WERI-Rb-1 (cell line): Measurements from ENCODE around the gene CA11.

ENCODE experiments used
- DNase-seq: peaks from one replicate; pipeline ENCODE4 v3.0.0-alpha.2; 2020
- H3K27ac ChIP-seq: fragments of 250-450 bp; sonication (Bioruptor Pico); 2 replicates; pipeline ENCODE4 v1.5.1; 2020; ENCODE audit warnings: mild to moderate bottlenecking, moderate library complexity
- H3K27me3 ChIP-seq: fragments of 250-450 bp; sonication (Bioruptor Pico); 2 replicates; pipeline ENCODE4 v1.5.1; 2021; ENCODE audit warnings: mild to moderate bottlenecking, low read depth, moderate library complexity; ENCODE audit not compliant: insufficient read depth, severe bottlenecking
- H3K36me3 ChIP-seq: fragments of 250-450 bp; sonication (Bioruptor Pico); 2 replicates; pipeline ENCODE4 v1.5.1; 2020; ENCODE audit warnings: mild to moderate bottlenecking, moderate library complexity
- H3K4me3 ChIP-seq: 2 replicates; pipeline ENCODE4 v1.5.1; 2011; ENCODE audit warnings: low read depth, mild to moderate bottlenecking, control low read depth, low read length
- H3K9me3 ChIP-seq: fragments of 250-450 bp; sonication (Bioruptor Pico); 2 replicates; pipeline ENCODE4 v1.5.1; 2021; ENCODE audit warnings: mild to moderate bottlenecking, moderate library complexity; ENCODE audit not compliant: severe bottlenecking
- TF ChIP-seq, protein P1 (sequence below): IDR thresholded peaks from 2 replicates; pipeline ENCODE4 v1.5.1; 2011; ENCODE audit warnings: low read depth, mild to moderate bottlenecking, control low read depth, inconsistent platforms, low read length

CA11 gene

GRCh38 chr19:48596237-48596636, 49.8 kb downstream of the CA11 start:
- Histone ChIP-seq H3K4me3 (no peak overlapping the region), H3K9me3 (no peaks in the 10 kb centered on the region), H3K27ac (no peak overlapping the region), H3K27me3 (no peaks in the 10 kb centered on the region), H3K36me3 (no peaks in the 10 kb centered on the region)
- no peak for DNase-seq
- TF ChIP-seq, protein P1, sequence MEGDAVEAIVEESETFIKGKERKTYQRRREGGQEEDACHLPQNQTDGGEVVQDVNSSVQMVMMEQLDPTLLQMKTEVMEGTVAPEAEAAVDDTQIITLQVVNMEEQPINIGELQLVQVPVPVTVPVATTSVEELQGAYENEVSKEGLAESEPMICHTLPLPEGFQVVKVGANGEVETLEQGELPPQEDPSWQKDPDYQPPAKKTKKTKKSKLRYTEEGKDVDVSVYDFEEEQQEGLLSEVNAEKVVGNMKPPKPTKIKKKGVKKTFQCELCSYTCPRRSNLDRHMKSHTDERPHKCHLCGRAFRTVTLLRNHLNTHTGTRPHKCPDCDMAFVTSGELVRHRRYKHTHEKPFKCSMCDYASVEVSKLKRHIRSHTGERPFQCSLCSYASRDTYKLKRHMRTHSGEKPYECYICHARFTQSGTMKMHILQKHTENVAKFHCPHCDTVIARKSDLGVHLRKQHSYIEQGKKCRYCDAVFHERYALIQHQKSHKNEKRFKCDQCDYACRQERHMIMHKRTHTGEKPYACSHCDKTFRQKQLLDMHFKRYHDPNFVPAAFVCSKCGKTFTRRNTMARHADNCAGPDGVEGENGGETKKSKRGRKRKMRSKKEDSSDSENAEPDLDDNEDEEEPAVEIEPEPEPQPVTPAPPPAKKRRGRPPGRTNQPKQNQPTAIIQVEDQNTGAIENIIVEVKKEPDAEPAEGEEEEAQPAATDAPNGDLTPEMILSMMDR, result no peak

GRCh38 chr19:48595833-48596232, 50.2 kb downstream of the CA11 start:
- H3K9me3 ChIP-seq, result no peaks in the 10 kb centered on the region
- TF ChIP-seq, protein P1, result no peak
- H3K4me3 ChIP-seq, result no peak overlapping the region
- H3K27ac ChIP-seq, result no peak overlapping the region
- DNase-seq, result no peak
- H3K36me3 ChIP-seq, result no peaks in the 10 kb centered on the region
- H3K27me3 ChIP-seq, result no peaks in the 10 kb centered on the region

GRCh38 chr19:48595171-48595570, 50.8 kb downstream of the CA11 start:
- H3K9me3 ChIP-seq, result no peaks in the 10 kb centered on the region
- no peak overlapping the region for H3K27ac ChIP-seq
- no peaks in the 10 kb centered on the region for H3K27me3 ChIP-seq
- H3K4me3 ChIP-seq, result no peak overlapping the region
- no peaks in the 10 kb centered on the region for H3K36me3 ChIP-seq
- TF ChIP-seq, protein P1, result no peak
- DNase-seq, result no peak

DNA sequence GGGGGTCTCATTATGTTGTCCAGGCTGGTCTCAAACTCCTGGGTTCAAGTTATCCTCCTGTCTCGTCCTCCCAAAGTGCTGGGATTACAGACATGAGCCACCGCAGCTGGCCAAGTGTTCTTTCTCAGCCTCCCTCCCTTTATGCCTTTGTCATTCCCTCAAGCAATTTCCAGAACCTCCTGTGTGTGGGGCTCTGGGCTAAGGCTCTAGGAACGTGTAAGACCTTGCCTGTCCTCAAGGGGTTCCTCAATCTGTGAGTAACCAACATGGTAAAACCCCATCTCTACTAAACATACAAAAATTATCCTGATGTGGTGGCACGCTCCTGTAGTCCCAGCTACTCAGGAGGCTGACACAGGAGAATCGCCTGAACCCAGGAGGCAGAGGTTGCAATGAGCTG, 55.0 kb downstream of the CA11 start:
- no peaks in the 10 kb centered on the region for H3K36me3 ChIP-seq
- no peak overlapping the region for H3K27ac ChIP-seq
- no peak for DNase-seq
- no peaks in the 10 kb centered on the region for H3K9me3 ChIP-seq
- no peak overlapping the region for H3K4me3 ChIP-seq
- H3K27me3 ChIP-seq, result no peaks in the 10 kb centered on the region
- TF ChIP-seq, protein P1, result no peak

DNA sequence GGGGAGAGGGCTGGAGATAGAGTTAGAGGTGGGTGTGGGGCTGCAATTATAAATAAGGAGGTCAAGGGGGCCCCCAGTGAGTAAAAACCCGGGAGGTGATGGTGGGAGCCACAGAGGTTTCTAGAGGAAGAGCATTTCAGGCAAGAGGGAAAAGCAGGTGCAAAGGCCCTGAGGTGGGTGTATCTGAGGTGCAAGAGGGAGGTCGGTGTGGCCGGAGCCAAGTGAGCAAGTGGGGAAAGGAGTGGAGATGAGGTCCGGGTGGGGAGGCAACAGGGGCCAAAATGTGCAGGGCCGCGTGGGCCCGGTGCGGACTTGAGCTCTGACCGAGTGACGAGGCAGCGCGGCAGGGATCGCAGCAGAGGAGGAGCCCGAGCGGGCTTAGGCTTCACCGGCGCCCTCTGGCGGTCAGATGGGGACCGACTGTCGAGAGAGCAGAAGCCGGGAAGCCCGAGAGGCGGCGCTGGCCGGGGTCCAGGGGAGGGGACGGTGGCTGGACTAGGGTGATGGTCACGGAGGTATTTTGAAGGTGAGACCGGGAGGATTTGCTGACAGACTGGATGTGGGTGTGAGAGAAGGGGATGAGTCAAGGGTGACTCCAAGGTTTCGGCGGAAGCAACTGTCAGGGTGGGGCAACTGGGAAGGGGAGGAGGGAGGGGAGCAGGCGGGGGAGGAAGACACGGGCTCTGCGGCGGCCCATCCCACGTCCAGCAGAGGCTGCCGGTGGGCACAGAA, 57.2 kb downstream of the CA11 start:
- Histone ChIP-seq H3K4me3 (peak overlapping the region; percentile 39), H3K36me3 (no peaks in the 10 kb centered on the region), H3K9me3 (no peaks in the 10 kb centered on the region), H3K27me3 (no peaks in the 10 kb centered on the region), H3K27ac (no peak overlapping the region)
- TF ChIP-seq, protein P1, result peak; percentile 91
- DNase-seq, result peak; percentile 86
